HG03097 (cell line): ENCODE data around the gene UNC5C.

Experiments
- ATAC-seq: cut with Tn5 transposase; IDR thresholded peaks from one replicate; pipeline ENCODE4 v1.9.1; 2021; ENCODE audit not compliant: unreplicated experiment, low FRiP score

Gene UNC5C

GRCh38 chr4:95410387-95410977, 138.3 kb downstream of the UNC5C start:
- no peak for ATAC-seq

- no peak for ATAC-seq
These were observed 139.0 kb downstream of the UNC5C start for GRCh38 chr4:95409750-95410149.

- ATAC-seq: no peak
These were observed 139.6 kb downstream of the UNC5C start for GRCh38 chr4:95409127-95409526.

GRCh38 chr4:95402299-95402698, 146.5 kb downstream of the UNC5C start:
- ATAC-seq: no peak

GRCh38 chr4:95398217-95398616, 150.6 kb downstream of the UNC5C start:
- ATAC-seq: no peak

- ATAC-seq: no peak
These were observed 153.9 kb downstream of the UNC5C start for GRCh38 chr4:95394752-95395306.

- ATAC-seq: no peak
These were observed 155.0 kb downstream of the UNC5C start for GRCh38 chr4:95393821-95394220.

- no peak for ATAC-seq
These were observed 159.9 kb downstream of the UNC5C start for GRCh38 chr4:95388911-95389310.

- no peak for ATAC-seq
These were observed 161.1 kb downstream of the UNC5C start for GRCh38 chr4:95387719-95388118.

GRCh38 chr4:95386410-95386809, 162.4 kb downstream of the UNC5C start:
- ATAC-seq: no peak

GRCh38 chr4:95381843-95382580, 166.8 kb downstream of the UNC5C start:
- ATAC-seq: no peak

- no peak for ATAC-seq
These were observed 169.1 kb downstream of the UNC5C start for GRCh38 chr4:95379633-95380032.

- ATAC-seq: no peak
These were observed 171.3 kb downstream of the UNC5C start for GRCh38 chr4:95377366-95377900.

GRCh38 chr4:95371476-95372224, 177.1 kb downstream of the UNC5C start:
- ATAC-seq: no peak

- no peak for ATAC-seq
These were observed 180.9 kb downstream of the UNC5C start for GRCh38 chr4:95367824-95368223.

- no peak for ATAC-seq
These were observed 184.8 kb downstream of the UNC5C start for GRCh38 chr4:95363966-95364365.

GRCh38 chr4:95363559-95363925, 185.2 kb downstream of the UNC5C start:
- ATAC-seq: no peak

- no peak for ATAC-seq
These were observed 185.7 kb downstream of the UNC5C start for GRCh38 chr4:95362906-95363558.

GRCh38 chr4:95362066-95362465, 186.7 kb downstream of the UNC5C start:
- ATAC-seq: no peak

GRCh38 chr4:95361696-95361965, 187.1 kb downstream of the UNC5C start:
- no peak for ATAC-seq
